ENCODE results near the gene LCT.
"Not testable (repeated sequence)": the region's sequence is repeated elsewhere in the genome, so short reads cannot be mapped to it uniquely, and the experiment has no call there.

The LCT gene

GRCh38 chr2:135796606-135797005 is 40.4 kb downstream of the LCT start:
- no peak for DNase-seq

GRCh38 chr2:135795641-135796040 is 41.3 kb downstream of the LCT start:
- not testable (repeated sequence) for DNase-seq

- DNase-seq = no peak
Measured at GRCh38 chr2:135792401-135793150, 44.4 kb downstream of the LCT start.

- DNase-seq = no peak
Measured at GRCh38 chr2:135791418-135792190, 45.4 kb downstream of the LCT start.

- DNase-seq = no peak
Measured at GRCh38 chr2:135790423-135790822, 46.6 kb downstream of the LCT start.

- no peak for DNase-seq
Measured at GRCh38 chr2:135786823-135787222, 50.2 kb downstream of the LCT start.

- no peak for DNase-seq
Measured at GRCh38 chr2:135785032-135785431, 52.0 kb downstream of the LCT start.

- no peak for DNase-seq
Measured at GRCh38 chr2:135783439-135783838, 53.5 kb downstream of the LCT start.

GRCh38 chr2:135782231-135782630 is 54.8 kb downstream of the LCT start:
- no peak for DNase-seq

- DNase-seq = no peak
Measured at GRCh38 chr2:135776367-135776766, 60.6 kb downstream of the LCT start.

GRCh38 chr2:135775420-135775819 is 61.6 kb downstream of the LCT start:
- DNase-seq = no peak

- DNase-seq = no peak
Measured at GRCh38 chr2:135773917-135774316, 63.1 kb downstream of the LCT start.

- DNase-seq = no peak
Measured at GRCh38 chr2:135773319-135773718, 63.7 kb downstream of the LCT start.

- DNase-seq = no peak
Measured at GRCh38 chr2:135768863-135769262, 68.1 kb downstream of the LCT start.

GRCh38 chr2:135762530-135762929 is 74.5 kb downstream of the LCT start:
- DNase-seq = no peak

GRCh38 chr2:135762022-135762421 is 75.0 kb downstream of the LCT start:
- no peak for DNase-seq

GRCh38 chr2:135756692-135757091 is 80.3 kb downstream of the LCT start:
- DNase-seq = no peak

GRCh38 chr2:135755573-135755972 is 81.4 kb downstream of the LCT start:
- no peak for DNase-seq

GRCh38 chr2:135745545-135745944 is 91.4 kb downstream of the LCT start:
- DNase-seq = no peak

- no peak for DNase-seq
Measured at GRCh38 chr2:135744760-135745314, 92.1 kb downstream of the LCT start.

- no peak for DNase-seq
Measured at GRCh38 chr2:135743860-135744259, 93.1 kb downstream of the LCT start.

- peak; percentile 64 for DNase-seq
Measured at GRCh38 chr2:135742325-135742757, 94.6 kb downstream of the LCT start.

GRCh38 chr2:135741395-135742324 is 95.3 kb downstream of the LCT start, which contains the start of gene UBXN4:
TSS of gene UBXN4 (plus strand) at chr2:135741855. CDS start at chr2:135741930, 75 bp downstream.
- peak; percentile 89 for DNase-seq
